NCI-H128 (cell line): ENCODE data around the gene CD40.
"Not testable (repeated sequence)": the region's sequence is repeated elsewhere in the genome, so short reads cannot be mapped to it uniquely, and the experiment has no call there.

Experiments
- DNase-seq: peaks from one replicate; lab custom pipeline; 2025; ENCODE audit not compliant: unreplicated experiment; lab: John Stamatoyannopoulos, UW

CD40 gene

DNA sequence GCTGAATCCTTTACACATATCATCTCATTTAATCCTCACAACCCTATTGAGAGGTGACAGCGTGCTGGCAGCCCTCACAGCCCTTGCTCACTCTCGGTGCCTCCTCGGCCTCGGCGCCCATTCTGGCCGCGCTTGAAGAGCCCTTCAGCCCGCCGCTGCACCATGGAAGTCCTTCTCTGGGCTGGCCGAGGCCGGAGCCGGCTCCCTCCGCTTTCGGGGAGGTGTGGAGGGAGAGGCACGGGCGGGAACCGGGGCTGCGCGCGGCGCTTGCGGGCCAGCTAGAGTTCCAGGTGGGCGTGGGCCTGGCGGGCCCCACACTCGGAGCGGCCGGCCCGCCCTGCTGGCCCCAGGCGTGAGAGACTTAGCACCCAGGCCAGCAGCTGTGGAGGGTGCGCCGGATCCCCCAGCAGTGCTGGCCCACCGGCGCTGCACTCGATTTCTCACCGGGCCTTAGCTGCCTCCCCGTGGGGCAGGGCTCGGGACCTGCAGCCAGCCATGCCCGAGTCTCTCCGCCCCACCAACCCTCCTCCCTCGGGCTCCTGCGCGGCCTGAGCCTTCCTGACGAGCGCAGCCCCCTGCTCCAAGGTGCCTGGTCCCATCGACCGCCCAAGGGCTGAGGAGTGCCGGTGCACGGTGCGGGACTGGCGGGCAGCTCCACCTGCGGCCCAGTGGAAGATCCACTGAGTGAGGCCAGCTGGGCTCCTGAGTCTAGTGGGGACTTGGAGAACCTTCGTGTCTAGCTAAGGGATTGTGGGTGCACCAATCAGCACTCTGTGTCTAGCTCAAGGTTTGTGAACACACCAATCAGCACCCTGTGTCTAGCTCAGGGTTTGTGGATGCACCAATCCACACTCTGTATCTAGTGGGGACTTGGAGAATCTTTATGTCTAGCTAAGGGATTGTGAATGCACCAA lies 26.2 kb upstream of the CD40 start:
- DNase-seq = not testable (repeated sequence)

DNA sequence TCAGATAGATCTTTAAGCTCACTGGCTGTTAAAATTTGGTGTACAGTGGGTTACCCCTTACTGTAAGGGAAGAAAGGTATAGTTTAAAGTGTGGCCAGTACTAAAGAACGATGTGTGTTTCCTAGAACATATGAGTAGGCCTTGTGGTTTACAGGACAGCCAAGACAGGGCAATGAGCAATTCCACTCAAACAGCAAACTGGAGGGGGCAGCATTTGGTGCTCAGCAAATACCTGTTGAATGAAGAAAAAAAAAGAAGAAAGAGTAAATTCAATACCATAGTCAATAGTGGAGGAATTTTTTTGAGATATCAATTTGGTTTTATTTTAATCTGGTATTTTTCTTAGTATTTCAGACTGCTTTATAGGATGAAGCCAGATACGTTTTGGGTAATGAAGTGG lies 24.6 kb upstream of the CD40 start:
- DNase-seq = no peak

GRCh38 chr20:46099491-46100287 lies 18.4 kb upstream of the CD40 start:
- no peak for DNase-seq

DNA sequence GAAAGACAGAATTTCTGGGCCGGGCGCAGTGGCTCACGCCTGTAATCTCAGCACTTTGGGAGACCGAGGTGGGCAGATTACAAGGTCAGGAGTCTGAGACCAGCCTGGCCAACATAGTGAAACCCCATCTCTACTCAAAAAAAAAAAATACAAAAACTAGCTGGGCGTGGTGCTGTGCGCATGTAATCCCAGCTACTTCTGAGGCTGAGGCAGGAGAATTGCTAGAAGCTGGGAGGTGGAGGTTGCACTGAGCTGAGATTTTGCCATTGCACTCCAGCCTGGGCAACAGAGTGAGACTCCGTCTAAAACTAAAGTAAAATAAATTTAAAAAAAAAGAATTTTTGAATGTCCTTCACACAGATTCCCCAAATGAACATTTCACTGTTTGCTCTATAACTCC lies 17.7 kb upstream of the CD40 start:
- not testable (repeated sequence) for DNase-seq

DNA sequence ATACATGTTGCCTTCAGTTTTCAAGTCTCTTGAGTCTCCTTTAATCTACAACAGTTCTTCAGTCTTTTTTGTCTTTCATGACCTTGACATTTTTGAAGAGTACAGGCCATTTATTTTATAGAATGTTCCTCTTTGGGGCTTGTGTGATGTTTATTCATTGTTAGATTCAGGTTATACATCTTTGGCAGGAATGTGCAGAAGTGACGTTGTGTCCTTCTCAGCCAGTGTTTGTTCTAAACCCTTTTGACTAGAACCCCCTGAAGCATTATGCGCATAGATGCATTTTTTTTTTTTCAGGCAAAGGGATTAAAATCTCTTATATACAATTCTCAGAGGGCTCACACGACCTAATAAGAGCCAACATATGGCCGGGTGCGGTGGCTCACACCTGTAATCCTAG lies 17.1 kb upstream of the CD40 start:
- DNase-seq = no peak

DNA sequence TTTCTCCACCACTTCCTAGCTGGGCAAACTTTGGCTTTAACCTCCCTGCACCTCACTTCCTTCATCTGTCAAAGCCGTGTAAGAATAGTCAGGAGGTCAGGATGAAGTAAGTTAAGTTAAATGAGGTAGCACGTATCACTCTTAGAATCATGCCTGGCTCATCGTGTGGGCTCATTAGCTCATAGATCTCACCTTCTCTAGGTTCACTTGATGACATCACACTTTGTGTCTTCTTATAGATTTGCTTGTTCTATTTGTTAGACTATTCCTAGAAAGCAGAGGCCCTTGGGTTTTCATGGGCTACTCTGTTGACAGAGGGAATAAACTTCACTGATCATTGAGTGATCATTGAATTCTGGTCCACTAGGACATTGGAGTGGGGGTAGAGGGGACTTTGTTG lies 16.2 kb upstream of the CD40 start:
- DNase-seq = no peak

- no peak for DNase-seq
Measured at GRCh38 chr20:46102940-46103339, 15.2 kb upstream of the CD40 start.

DNA sequence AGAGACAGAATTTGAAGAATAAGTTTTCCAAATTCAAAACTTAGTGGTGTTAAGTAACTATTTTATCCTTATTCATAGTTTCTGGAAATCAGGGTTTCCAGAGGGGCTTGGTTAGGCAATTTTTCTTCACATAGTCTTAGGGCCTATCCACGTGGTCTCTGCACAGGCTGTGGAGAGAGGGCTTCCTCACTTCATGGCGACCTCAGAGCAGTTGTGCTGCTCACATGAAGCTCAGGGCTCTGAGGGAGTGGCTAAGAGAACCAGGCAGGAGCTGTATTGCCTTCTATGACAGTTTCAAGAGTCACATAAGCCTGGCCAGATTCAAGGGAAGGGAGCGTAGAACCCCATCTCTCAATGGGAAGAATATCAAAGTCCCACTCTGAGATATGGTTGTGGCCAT lies 13.9 kb upstream of the CD40 start:
- DNase-seq = no peak

DNA sequence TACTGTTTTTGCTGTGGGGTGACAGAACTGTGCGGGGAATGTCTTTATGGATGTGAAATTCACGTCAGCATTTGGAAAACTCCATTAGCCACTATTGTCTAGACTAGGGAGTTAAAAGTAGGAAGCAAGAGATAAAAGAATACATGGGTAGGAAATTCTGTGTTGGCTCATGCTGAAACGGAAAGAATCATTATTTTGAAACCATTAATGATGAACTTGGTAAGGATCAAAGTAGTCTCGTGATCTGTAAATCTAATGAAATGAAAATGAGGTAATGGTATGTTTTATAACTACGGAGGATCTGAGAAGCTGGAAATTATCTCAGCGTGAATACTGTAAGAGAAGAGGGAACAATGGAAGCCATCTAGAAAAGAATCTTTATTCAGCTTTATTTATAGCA lies 11.1 kb upstream of the CD40 start:
- no peak for DNase-seq

GRCh38 chr20:46108435-46108841 lies 9.7 kb upstream of the CD40 start:
- DNase-seq = no peak

DNA sequence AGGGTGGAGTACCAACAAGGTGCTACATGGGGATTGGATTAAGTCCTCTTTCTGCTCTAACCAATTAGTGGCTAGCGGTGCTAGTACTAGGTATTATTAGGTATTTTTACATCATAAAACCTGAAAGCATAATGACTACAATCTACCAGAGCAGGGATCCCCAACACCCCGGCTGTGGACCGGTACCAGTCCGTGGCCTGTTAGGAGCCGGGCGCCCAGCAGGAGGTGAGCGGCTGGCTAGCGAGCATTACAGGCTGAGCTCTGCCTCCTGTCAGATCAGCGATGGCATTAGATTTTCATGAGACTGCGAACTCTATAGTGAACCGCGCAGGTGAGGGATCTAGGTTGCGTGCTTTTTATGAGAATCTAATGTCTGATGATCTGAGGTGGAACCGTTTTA lies 9.1 kb upstream of the CD40 start:
- no peak for DNase-seq

DNA sequence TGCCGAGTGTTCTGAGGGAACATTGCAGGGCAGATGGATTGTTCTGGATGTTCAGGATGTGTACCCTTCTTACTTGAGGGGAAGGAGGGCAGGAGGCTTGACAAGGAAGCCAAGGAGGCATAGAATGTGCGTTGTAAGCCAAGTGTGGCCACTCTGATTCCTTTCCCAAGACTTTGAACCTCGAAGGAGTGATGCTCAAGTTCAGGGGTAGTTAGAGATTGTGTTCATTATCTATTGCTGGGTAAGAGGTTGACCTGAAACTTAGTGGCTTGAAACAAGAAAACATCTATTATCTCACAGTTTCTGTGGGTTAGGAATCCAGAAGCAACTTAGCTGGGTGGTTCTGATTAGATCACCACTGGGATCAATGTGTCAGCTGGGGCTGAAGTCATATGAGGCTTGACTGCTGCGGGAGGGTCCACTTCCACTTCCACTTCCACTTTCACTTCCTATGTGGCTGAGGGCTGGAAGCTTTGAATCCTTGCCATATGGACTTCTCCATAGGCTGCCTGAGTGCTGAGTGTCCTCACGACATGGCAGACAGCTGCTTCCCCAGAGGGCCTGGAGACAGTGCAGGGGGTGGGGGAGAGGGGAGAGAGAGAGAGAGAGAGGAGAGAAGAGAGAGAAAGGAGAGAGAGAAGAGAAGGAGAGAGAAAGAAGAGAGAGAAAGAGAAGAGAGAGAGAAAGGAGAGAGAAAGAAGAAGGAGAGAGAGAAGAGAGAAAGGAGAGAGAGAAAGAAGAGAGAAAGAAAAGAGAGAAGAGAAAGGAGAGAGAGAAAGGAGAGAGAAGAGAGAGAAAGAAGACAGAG lies 6.9 kb upstream of the CD40 start:
- DNase-seq = no peak

- DNase-seq = no peak
Measured at GRCh38 chr20:46111836-46112212, 6.3 kb upstream of the CD40 start.

DNA sequence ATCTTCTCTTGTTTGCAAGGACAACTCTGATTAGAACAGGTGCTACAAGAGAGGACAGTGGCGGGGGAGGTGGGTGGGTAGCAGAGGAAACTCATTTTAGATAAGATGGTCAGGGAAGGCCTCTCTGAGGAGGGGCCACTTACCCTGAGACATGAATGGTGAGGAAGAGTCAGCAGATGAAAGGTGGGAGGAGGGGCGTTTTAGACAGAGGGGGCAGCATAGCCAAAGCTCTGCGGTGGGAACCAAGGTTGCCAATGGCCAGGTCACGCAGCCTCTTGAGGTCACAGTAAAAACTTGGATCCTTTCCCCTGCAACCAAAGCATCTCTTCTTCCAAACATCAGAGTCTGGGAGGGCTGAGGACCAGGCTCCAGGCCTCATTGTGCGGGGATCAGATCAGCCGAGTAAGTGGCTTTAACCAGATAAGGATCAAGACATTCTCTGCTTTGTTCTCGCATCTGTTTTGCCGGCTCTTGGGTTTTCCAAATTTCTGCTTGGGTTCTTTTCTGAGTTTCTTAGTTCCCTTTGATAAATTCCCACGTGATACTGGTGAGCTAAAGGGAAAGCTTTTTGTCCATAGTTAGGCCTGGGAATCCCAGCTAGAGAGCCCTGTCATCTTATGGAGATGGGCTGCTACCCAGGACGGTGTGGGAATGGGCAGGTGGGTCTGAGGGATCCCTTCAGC lies 5.5 kb upstream of the CD40 start:
- DNase-seq = no peak

GRCh38 chr20:46113113-46113470 lies 5.0 kb upstream of the CD40 start:
- DNase-seq = no peak

- DNase-seq = no peak
Measured at GRCh38 chr20:46114449-46114848, 3.7 kb upstream of the CD40 start.

DNA sequence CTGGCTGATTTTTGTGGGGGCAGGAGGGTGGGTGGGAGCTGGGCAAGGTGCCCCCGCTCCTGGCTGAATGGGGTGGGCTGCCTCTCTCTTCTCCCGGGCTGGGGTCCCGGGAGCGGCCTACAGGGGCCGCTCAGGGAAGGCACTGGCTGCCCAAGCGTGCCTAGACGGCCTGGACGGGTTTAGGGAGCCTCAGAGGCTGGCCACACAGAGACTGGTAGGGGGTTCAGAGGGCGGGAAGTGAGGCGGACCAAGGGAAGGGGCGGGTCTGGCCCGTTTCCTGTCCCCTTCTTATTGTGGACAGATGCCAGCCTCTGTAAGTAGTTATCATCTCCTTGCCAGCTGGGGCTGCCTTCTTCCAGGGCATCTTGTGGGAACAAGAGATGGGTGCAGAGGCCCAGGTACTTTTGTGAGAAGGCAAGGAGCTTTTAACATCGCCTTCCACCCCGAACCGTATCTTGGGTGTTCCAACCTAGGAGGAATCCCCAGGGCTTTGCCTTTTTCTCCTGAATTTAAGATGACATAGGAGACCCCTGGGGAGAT lies 437 bp downstream of the CD40 start:
- no peak for DNase-seq

DNA sequence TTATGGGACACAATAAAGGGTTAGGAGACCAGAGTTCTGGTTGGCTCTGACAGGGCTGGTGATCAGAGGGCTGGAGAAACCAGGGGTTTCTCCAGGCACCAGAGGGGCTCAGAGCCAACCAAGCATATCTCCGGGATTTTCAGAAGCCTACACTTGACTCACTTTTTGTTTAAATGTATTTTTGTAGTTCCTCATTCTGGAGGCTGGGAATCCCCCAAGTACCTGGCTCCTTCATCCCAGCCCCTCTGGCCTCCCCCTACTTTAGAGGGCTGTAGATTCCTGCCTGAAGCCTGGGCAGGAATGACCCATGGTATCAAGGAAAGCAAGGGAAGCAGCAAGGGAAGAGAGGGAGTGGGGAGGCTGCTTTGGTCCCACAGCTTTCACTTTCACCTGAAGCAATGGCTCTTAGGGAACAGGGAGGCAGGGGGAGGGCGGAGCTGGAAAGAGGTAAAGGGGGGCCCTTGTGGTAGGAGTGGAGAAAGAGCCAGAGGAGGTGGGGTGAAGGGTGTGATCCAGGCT lies 973 bp downstream of the CD40 start:
- DNase-seq = no peak

DNA sequence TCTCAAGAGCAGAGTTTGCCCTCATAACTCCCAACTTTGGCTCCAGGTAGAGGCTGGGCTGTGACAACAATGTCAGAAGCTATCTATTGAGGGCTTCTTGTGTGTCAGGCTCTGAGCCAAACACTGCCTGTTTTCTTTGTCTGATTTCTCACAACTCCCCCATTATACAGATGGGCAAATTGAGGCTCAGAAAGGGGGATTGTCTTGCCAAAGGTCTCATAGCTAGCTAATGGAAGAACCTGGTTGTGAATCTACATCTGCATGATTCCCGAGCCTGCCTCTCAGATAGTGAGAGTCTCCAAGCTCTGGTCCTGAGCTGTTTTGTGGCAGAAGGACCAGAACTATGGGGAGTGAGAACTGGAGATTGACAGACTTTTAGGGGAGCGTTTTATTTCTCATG lies 1.4 kb downstream of the CD40 start:
- DNase-seq = no peak

GRCh38 chr20:46120136-46120535 lies 2.0 kb downstream of the CD40 start:
- no peak for DNase-seq
